Prostate gland (tissue), 2 donors: Measurements from ENCODE around the gene AMDHD2.

Experiments used
- POLR2AphosphoS5 ChIP-seq: sonication (generic); formaldehyde crosslinking; IDR thresholded peaks from one replicate; pipeline ENCODE4 v1.6.1; 2017; ENCODE audit warnings: antibody characterized with exemption
- TF ChIP-seq, protein P1 (sequence below), 4 experiments: fragments of 200-600 bp in 2 of 4; fragments of 450-650 bp in 2 of 4; sonication (generic) in 2 of 4; IDR thresholded peaks; 1 replicate in 3 of 4; 2 replicates in 1 of 4; pipeline ENCODE4 v1.5.1; 2016 to 2019; ENCODE audit warnings: antibody characterized with exemption in 4 of 4, mild to moderate bottlenecking in 2 of 4, moderate library complexity in 2 of 4

- TF ChIP-seq, protein P1, sequence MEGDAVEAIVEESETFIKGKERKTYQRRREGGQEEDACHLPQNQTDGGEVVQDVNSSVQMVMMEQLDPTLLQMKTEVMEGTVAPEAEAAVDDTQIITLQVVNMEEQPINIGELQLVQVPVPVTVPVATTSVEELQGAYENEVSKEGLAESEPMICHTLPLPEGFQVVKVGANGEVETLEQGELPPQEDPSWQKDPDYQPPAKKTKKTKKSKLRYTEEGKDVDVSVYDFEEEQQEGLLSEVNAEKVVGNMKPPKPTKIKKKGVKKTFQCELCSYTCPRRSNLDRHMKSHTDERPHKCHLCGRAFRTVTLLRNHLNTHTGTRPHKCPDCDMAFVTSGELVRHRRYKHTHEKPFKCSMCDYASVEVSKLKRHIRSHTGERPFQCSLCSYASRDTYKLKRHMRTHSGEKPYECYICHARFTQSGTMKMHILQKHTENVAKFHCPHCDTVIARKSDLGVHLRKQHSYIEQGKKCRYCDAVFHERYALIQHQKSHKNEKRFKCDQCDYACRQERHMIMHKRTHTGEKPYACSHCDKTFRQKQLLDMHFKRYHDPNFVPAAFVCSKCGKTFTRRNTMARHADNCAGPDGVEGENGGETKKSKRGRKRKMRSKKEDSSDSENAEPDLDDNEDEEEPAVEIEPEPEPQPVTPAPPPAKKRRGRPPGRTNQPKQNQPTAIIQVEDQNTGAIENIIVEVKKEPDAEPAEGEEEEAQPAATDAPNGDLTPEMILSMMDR (IDR thresholded peaks at IDR 0.05): no peak
- no peak for TF ChIP-seq POLR2AphosphoS5
Measured at GRCh38 chr16:2518823-2519710, 1.1 kb upstream of the AMDHD2 start.
